Measurements from ENCODE around the gene FCER2. TPM values are rescaled to one million over a fixed set of nuclear protein-coding genes. Genes with fewer than 3 reads are reported as not detected.

FCER2 gene
- polyA plus RNA-seq, 2 of the 4 experiments (the other 2 are of a cell fraction) = not detected

GRCh38 chr19:7740682-7741054 lies 38.7 kb upstream of the FCER2 start:
- Histone ChIP-seq H3K4me1 (no peaks in the 10 kb centered on the region), H3K27ac (no peak overlapping the region), H3K4me3 (no peak overlapping the region), H3K4me2 (no peak overlapping the region), H3K9me3 (no peaks in the 10 kb centered on the region)
- DNase-seq (ENCODE audit: low read depth in 1 of 2, low spot score in 1 of 2) (no peak), FAIRE-seq (no peak), ATAC-seq (no peak)
- 51% methylated on average over 6 of the region's 6 CpGs for WGBS (ENCODE audit: missing lambda C conversion rate)
- POLR2A ChIA-PET = no interaction called here
- CTCF ChIA-PET = interaction anchor here (0.7 to 1.1 kb wide), 2 partner anchors 13 to 131 kb away, joined by 3 read pairs; no protein-coding TSS in a partner anchor
- no peak for TF ChIP-seq GATA3 (IDR thresholded peaks at IDR 0.05; ENCODE audit: borderline replicate concordance)

- Histone ChIP-seq H3K4me3 (no peak overlapping the region), H3K27ac (no peak overlapping the region), H3K4me1 (no peaks in the 10 kb centered on the region), H3K9me3 (no peaks in the 10 kb centered on the region), H3K4me2 (no peak overlapping the region)
- WGBS (ENCODE audit: missing lambda C conversion rate) = 51% methylated on average over 19 of the region's 19 CpGs
- FAIRE-seq (no peak), ATAC-seq (no peak), DNase-seq (ENCODE audit: low read depth in 1 of 2, low spot score in 1 of 2) (no peak)
- POLR2A ChIA-PET = no interaction called here
- CTCF ChIA-PET = interaction anchor here (0.7 to 1.2 kb wide), 2 partner anchors 13 to 60 kb away, joined by 3 to 4 read pairs; no protein-coding TSS in a partner anchor
- TF ChIP-seq ATOH8 (CRISPR knock-in tag; IDR thresholded peaks at IDR 0.05; ENCODE audit: low read depth) (no peak), ZSCAN20 (CRISPR knock-in tag; IDR thresholded peaks at IDR 0.05) (no peak), MAFK (IDR thresholded peaks at IDR 0.05; ENCODE audit: partially characterized antibody) (no peak), JUNB (IDR thresholded peaks at IDR 0.05) (no peak), PBX3 (IDR thresholded peaks at IDR 0.05) (no peak), JUN (IDR thresholded peaks at IDR 0.05) (no peak), MYC (IDR thresholded peaks at IDR 0.05; ENCODE audit: borderline replicate concordance, low read length) (no peak), HOXB5 (CRISPR knock-in tag; IDR thresholded peaks at IDR 0.05) (no peak), CEBPB (IDR thresholded peaks at IDR 0.05) (no peak), KDM5A (IDR thresholded peaks at IDR 0.05) (no peak)
Observed at GRCh38 chr19:7739801-7740681, 38.1 kb upstream of the FCER2 start.

GRCh38 chr19:7739211-7739755 lies 37.4 kb upstream of the FCER2 start:
- CTCF ChIA-PET = interaction anchor here (1.2 kb wide), 1 partner anchor 61 kb away, joined by 4 read pairs; no protein-coding TSS in a partner anchor
- FAIRE-seq (no peak), ATAC-seq (no peak)

More at GRCh38 chr19:7739211-7739755, 37.4 kb upstream of the FCER2 start:
- no peak for TF ChIP-seq KDM1A (IDR thresholded peaks at IDR 0.05; ENCODE audit: low read depth)
- no peak for TF ChIP-seq EP300 (IDR thresholded peaks at IDR 0.05)
- TF ChIP-seq TP53 (CRISPR knock-in tag; IDR thresholded peaks at IDR 0.05) = no peak
- TF ChIP-seq PHF8 (IDR thresholded peaks at IDR 0.05; ENCODE audit: borderline replicate concordance, low read depth) = no peak
- no peak for TF ChIP-seq NPAS2 (CRISPR knock-in tag; IDR thresholded peaks at IDR 0.05; ENCODE audit: borderline replicate concordance)
- no peak for TF ChIP-seq FOXS1 (CRISPR knock-in tag; IDR thresholded peaks at IDR 0.05)
- no peak for TF ChIP-seq HMGXB4 (CRISPR knock-in tag; IDR thresholded peaks at IDR 0.05; ENCODE audit: borderline replicate concordance)
- no peak for TF ChIP-seq NR3C1 (IDR thresholded peaks at IDR 0.05)
- no peak for TF ChIP-seq HOXB13 (CRISPR knock-in tag; IDR thresholded peaks at IDR 0.05; ENCODE audit: low read depth)
- no peak for TF ChIP-seq HOXA7 (CRISPR knock-in tag; IDR thresholded peaks at IDR 0.05)
- no peak for TF ChIP-seq ZSCAN20 (CRISPR knock-in tag; IDR thresholded peaks at IDR 0.05)
- no peak for TF ChIP-seq ELK1 (IDR thresholded peaks at IDR 0.05; ENCODE audit: low read depth, low read length)
- no peak for TF ChIP-seq CTCF (IDR thresholded peaks at IDR 0.05)
- Histone ChIP-seq H3K4me2 (no peak overlapping the region), H3K4me3 (no peak overlapping the region), H3K9me3 (no peaks in the 10 kb centered on the region), H3K27ac (no peak overlapping the region), H3K4me1 (no peaks in the 10 kb centered on the region)
- POLR2A ChIA-PET = no interaction called here
- DNase-seq (ENCODE audit: low read depth in 1 of 2, low spot score in 1 of 2) = no peak
- WGBS (ENCODE audit: missing lambda C conversion rate) = 14% methylated on average over 2 of the region's 2 CpGs
